GM12878 (cell line): ENCODE data around the gene SLC51A. TPM values are rescaled to one million over a fixed set of nuclear protein-coding genes. Genes with fewer than 3 reads are reported as not detected.
A peak's percentile ranks its signal among the peaks of the same experiment; 100 is the strongest.

Experiments
- CHD1 ChIP-seq: IDR thresholded peaks from 2 replicates; pipeline ENCODE4 v1.6.1; 2012; ENCODE audit warnings: low read depth, low read length, improper control_type of control experiment
- CREM ChIP-seq: IDR thresholded peaks from 2 replicates; pipeline ENCODE4 v1.6.1; 2014; ENCODE audit warnings: antibody characterized with exemption, low read depth
- DPF2 ChIP-seq: fragments of 450-650 bp; IDR thresholded peaks from 2 replicates; pipeline ENCODE4 v1.6.1; 2017; ENCODE audit warnings: mild to moderate bottlenecking
- EED ChIP-seq: sonication (generic); IDR thresholded peaks from 2 replicates; pipeline ENCODE4 v1.6.1; 2016; ENCODE audit warnings: antibody characterized with exemption, low read depth
- ETV6 ChIP-seq, 2 experiments: fragments of 450-650 bp in 1 of 2; IDR thresholded peaks in 1 of 2; conservative IDR thresholded peaks in 1 of 2; 2 replicates each; pipeline ENCODE4 v1.6.1; 2014; ENCODE audit warnings: antibody characterized with exemption in 1 of 2, borderline replicate concordance in 1 of 2, low read depth in 1 of 2, mild to moderate bottlenecking in 1 of 2, moderate library complexity in 1 of 2
- IKZF2 ChIP-seq, 2 experiments: fragments of 450-650 bp; IDR thresholded peaks; 2 replicates each; pipeline ENCODE4 v1.6.1; 2017; ENCODE audit warnings: mild to moderate bottlenecking in 2 of 2, moderate library complexity in 2 of 2
- IRF4 ChIP-seq: IDR thresholded peaks from 2 replicates; pipeline ENCODE4 v1.6.1; 2011; ENCODE audit warnings: low read depth, low read length
- NFXL1 ChIP-seq: fragments of 450-650 bp; IDR thresholded peaks from 2 replicates; pipeline ENCODE4 v1.6.1; 2017; ENCODE audit warnings: antibody characterized with exemption, mild to moderate bottlenecking, borderline replicate concordance
- NFYB ChIP-seq: IDR thresholded peaks from 2 replicates; pipeline ENCODE4 v1.6.1; 2011; ENCODE audit warnings: low read depth, mild to moderate bottlenecking, low read length, improper control_type of control experiment, moderate library complexity; ENCODE audit not compliant: insufficient read depth
- RUNX3 ChIP-seq: IDR thresholded peaks from 2 replicates; pipeline ENCODE4 v1.6.1; 2012; ENCODE audit warnings: low read length, inconsistent platforms
- SMC3 ChIP-seq: IDR thresholded peaks from 2 replicates; pipeline ENCODE4 v1.6.1; 2011; ENCODE audit warnings: low read length, improper control_type of control experiment, borderline replicate concordance
- SPI1 ChIP-seq: IDR thresholded peaks from 2 replicates; pipeline ENCODE4 v1.6.1; 2011; ENCODE audit warnings: low read depth, mild to moderate bottlenecking, low read length, moderate library complexity, borderline replicate concordance; ENCODE audit not compliant: insufficient read depth
- SREBF2 ChIP-seq: IDR thresholded peaks from 2 replicates; pipeline ENCODE4 v1.6.1; 2012; ENCODE audit warnings: mild to moderate bottlenecking, low read length
- STAT3 ChIP-seq: IDR thresholded peaks from 2 replicates; pipeline ENCODE4 v1.6.1; 2011; ENCODE audit warnings: low read depth, low read length, improper control_type of control experiment
- TCF3 ChIP-seq: IDR thresholded peaks from 2 replicates; pipeline ENCODE4 v1.6.1; 2012; ENCODE audit warnings: low read depth, mild to moderate bottlenecking, low read length, borderline replicate concordance; ENCODE audit not compliant: insufficient read depth
- YY1 ChIP-seq: IDR thresholded peaks from 2 replicates; pipeline ENCODE4 v1.6.1; 2011; ENCODE audit warnings: low read depth, mild to moderate bottlenecking, low read length
- ZNF274 ChIP-seq: IDR thresholded peaks from one replicate; pipeline ENCODE4 v1.8.0; 2011; ENCODE audit not compliant: insufficient read length, insufficient read depth
- polyA plus RNA-seq, 11 experiments: library from polyadenylated mRNA; depleted of rRNA in 4 of 11; unstranded in 6 of 11; stranded (reverse) in 5 of 11; fragments of >200 nt; fragmentation: Nextera tagmentation in 4 of 11; fragmentation: Illumina TruSeq in 1 of 11; extraction: Ambion mirVana in 4 of 11; extraction: Trizol in 1 of 11; gene quantifications; 1 replicate in 1 of 11; 2 replicates in 10 of 11; pipeline versions ENCODE4 v1.2.1 to v1.2.3, GENCODE V29; 2011 to 2016; ENCODE audit warnings: inconsistent platforms in 2 of 11, missing spikeins in 2 of 11, low read depth in 1 of 11
- total RNA-seq, 4 experiments: library from RNA; depleted of rRNA in 3 of 4; stranded (reverse); fragments of >200 nt in 3 of 4; fragmentation: Illumina TruSeq in 1 of 4; extraction: Trizol in 1 of 4; gene quantifications; 2 replicates each; pipeline versions ENCODE4 v1.2.1 to v1.2.3, GENCODE V29; 2013 to 2021
- TF ChIP-seq, protein P1 (sequence below): fragments of 450-650 bp; IDR thresholded peaks from 2 replicates; pipeline ENCODE4 v1.6.1; 2017; ENCODE audit warnings: mild to moderate bottlenecking
- TF ChIP-seq, protein P2 (sequence below): IDR thresholded peaks from 2 replicates; pipeline ENCODE4 v1.6.1; 2011; ENCODE audit warnings: borderline replicate concordance, low read depth, mild to moderate bottlenecking, moderate library complexity, low read length; ENCODE audit not compliant: insufficient read depth, poor library complexity, severe bottlenecking

Gene SLC51A
- total and polyA plus RNA-seq, 10 of the 15 experiments (the other 5 are each of a cell fraction or from before 2014, with no cell fraction given) = 0.99 to 3.9 (median 2.2) TPM; not detected in 6

DNA sequence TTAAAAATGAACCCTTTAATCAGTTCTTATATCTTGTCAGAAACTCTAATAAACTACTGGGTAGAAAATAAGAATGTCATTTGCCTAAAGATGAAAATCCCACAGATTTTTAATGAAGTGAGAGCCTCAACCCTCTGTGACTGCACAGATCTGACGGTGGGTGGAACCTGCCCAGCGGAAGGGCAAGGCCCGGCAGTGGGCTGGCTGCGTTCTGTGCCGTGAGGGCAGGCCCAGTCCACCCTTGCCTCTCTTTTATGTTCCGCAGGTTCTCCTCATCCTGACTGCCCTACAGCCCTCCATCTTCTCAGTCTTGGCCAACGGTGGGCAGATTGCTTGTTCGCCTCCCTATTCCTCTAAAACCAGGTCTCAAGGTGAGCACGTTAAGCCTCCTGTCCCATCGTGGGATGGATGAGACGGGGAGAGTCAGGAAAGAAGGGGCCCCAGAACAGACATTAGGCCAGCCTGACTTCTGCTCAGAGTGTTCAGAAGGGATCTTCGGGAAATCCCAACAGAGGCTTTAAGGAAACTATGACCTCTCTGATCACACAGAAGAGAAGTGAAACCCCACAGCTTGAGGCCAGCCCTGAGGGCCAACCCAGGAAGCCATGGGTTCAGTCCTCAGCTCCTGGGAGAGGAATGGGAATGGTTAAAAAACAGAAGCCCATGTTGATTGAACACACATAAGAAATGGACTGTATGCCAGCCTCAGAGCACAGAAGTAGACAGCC lies 16.0 kb downstream of the SLC51A start (continued):
- peak; percentile 46; the same call in 1 of the 2 replicates for TF ChIP-seq IRF4
- TF ChIP-seq SMC3 = no peak
- no peak for TF ChIP-seq ZNF274
- TF ChIP-seq RUNX3 = peak; percentile 67
- no peak for TF ChIP-seq STAT3
- TF ChIP-seq, protein P1, sequence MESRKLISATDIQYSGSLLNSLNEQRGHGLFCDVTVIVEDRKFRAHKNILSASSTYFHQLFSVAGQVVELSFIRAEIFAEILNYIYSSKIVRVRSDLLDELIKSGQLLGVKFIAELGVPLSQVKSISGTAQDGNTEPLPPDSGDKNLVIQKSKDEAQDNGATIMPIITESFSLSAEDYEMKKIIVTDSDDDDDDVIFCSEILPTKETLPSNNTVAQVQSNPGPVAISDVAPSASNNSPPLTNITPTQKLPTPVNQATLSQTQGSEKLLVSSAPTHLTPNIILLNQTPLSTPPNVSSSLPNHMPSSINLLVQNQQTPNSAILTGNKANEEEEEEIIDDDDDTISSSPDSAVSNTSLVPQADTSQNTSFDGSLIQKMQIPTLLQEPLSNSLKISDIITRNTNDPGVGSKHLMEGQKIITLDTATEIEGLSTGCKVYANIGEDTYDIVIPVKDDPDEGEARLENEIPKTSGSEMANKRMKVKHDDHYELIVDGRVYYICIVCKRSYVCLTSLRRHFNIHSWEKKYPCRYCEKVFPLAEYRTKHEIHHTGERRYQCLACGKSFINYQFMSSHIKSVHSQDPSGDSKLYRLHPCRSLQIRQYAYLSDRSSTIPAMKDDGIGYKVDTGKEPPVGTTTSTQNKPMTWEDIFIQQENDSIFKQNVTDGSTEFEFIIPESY = no peak
- 0 out of 2 replicates have a peak, but pooled peaks have one; percentile 38 for TF ChIP-seq DPF2
- TF ChIP-seq NFYB = no peak
- TF ChIP-seq EED = peak; percentile 86
- 0 out of 2 replicates have a peak, but pooled peaks have one; percentile 21 for TF ChIP-seq YY1
- no peak for TF ChIP-seq TCF3
- TF ChIP-seq IKZF2 (IDR thresholded peaks at IDR 0.05) = peak; percentile 61 to 67; a peak in 2 of 4 replicates
- TF ChIP-seq CREM = 0 out of 2 replicates have a peak, but pooled peaks have one; percentile 15
- TF ChIP-seq CHD1 = no peak
- TF ChIP-seq SPI1 = peak; percentile 92
- TF ChIP-seq ETV6 (conservative IDR thresholded peaks at IDR 0.05 in 1 of 2, IDR thresholded peaks at IDR 0.05 in 1 of 2; ENCODE audit: borderline replicate concordance in 1 of 2, low read depth in 1 of 2) = peak in 1 of 2 experiments; percentile 27; a peak in 1 of 4 replicates
- no peak for TF ChIP-seq NFXL1
- TF ChIP-seq SREBF2 = no peak
- TF ChIP-seq, protein P2, sequence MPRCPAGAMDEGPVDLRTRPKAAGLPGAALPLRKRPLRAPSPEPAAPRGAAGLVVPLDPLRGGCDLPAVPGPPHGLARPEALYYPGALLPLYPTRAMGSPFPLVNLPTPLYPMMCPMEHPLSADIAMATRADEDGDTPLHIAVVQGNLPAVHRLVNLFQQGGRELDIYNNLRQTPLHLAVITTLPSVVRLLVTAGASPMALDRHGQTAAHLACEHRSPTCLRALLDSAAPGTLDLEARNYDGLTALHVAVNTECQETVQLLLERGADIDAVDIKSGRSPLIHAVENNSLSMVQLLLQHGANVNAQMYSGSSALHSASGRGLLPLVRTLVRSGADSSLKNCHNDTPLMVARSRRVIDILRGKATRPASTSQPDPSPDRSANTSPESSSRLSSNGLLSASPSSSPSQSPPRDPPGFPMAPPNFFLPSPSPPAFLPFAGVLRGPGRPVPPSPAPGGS = no peak
- TF ChIP-seq, all 136 proteins: peak for 13
